A172 (cell line): ENCODE data around the gene HHLA2. TPM values are rescaled to one million over a fixed set of nuclear protein-coding genes. Genes with fewer than 3 reads are reported as not detected.

Experiments used
- DNase-seq: peaks from one replicate; pipeline ENCODE4 v3.0.0-alpha.2; 2015; ENCODE audit warnings: low spot score
- total RNA-seq: library from RNA; depleted of rRNA; stranded (reverse); fragments of >200 nt; shearing (Covaris generic); gene quantifications from 2 replicates; pipeline ENCODE4 v1.2.3, GENCODE V29; 2014

HHLA2 gene
- total RNA-seq, 1 experiment from 2014 or later, result not detected

GRCh38 chr3:108300103-108300849, 3.9 kb downstream of the HHLA2 start:
- no peak for DNase-seq

GRCh38 chr3:108301695-108302404, 5.5 kb downstream of the HHLA2 start:
- DNase-seq, result no peak

- DNase-seq, result no peak
Observed at GRCh38 chr3:108302570-108302969, 6.2 kb downstream of the HHLA2 start.

- DNase-seq, result peak; percentile 33
Observed at GRCh38 chr3:108305484-108306172, 9.3 kb downstream of the HHLA2 start.

GRCh38 chr3:108311797-108312196, 15.4 kb downstream of the HHLA2 start:
- no peak for DNase-seq

- DNase-seq, result no peak
Observed at GRCh38 chr3:108312656-108313055, 16.3 kb downstream of the HHLA2 start.

GRCh38 chr3:108315767-108316301, 19.5 kb downstream of the HHLA2 start:
- DNase-seq, result no peak

- DNase-seq, result no peak
Observed at GRCh38 chr3:108319428-108320082, 23.2 kb downstream of the HHLA2 start.

- DNase-seq, result no peak
Observed at GRCh38 chr3:108320746-108321350, 24.5 kb downstream of the HHLA2 start.

- DNase-seq, result no peak
Observed at GRCh38 chr3:108322352-108322751, 26.0 kb downstream of the HHLA2 start.

- DNase-seq, result no peak
Observed at GRCh38 chr3:108324177-108324576, 27.8 kb downstream of the HHLA2 start.

GRCh38 chr3:108327168-108327567, 30.8 kb downstream of the HHLA2 start:
- no peak for DNase-seq

- no peak for DNase-seq
Observed at GRCh38 chr3:108328821-108329486, 32.6 kb downstream of the HHLA2 start.

- no peak for DNase-seq
Observed at GRCh38 chr3:108329508-108329907, 33.2 kb downstream of the HHLA2 start.

- DNase-seq, result no peak
Observed at GRCh38 chr3:108329947-108330346, 33.6 kb downstream of the HHLA2 start.

- no peak for DNase-seq
Observed at GRCh38 chr3:108331792-108332191, 35.4 kb downstream of the HHLA2 start.

GRCh38 chr3:108333961-108334360, 37.6 kb downstream of the HHLA2 start:
- no peak for DNase-seq

GRCh38 chr3:108334701-108335100, 38.4 kb downstream of the HHLA2 start:
- peak; percentile 17 for DNase-seq

GRCh38 chr3:108338901-108339545, 42.7 kb downstream of the HHLA2 start:
- DNase-seq, result no peak

GRCh38 chr3:108341911-108342310, 45.6 kb downstream of the HHLA2 start:
- DNase-seq, result no peak
